22Rv1 (cell line): Measurements from ENCODE around the gene KLHL1.

Experiments used
- ZFX ChIP-seq: fragments of 450-650 bp; IDR thresholded peaks from 2 replicates; pipeline ENCODE4 v1.6.1; 2017; ENCODE audit warnings: antibody characterized with exemption, borderline replicate concordance
- TF ChIP-seq, protein P1 (sequence below): fragments of 450-650 bp; IDR thresholded peaks from 2 replicates; pipeline ENCODE4 v1.5.1; 2017; ENCODE audit warnings: mild to moderate bottlenecking

DNA sequence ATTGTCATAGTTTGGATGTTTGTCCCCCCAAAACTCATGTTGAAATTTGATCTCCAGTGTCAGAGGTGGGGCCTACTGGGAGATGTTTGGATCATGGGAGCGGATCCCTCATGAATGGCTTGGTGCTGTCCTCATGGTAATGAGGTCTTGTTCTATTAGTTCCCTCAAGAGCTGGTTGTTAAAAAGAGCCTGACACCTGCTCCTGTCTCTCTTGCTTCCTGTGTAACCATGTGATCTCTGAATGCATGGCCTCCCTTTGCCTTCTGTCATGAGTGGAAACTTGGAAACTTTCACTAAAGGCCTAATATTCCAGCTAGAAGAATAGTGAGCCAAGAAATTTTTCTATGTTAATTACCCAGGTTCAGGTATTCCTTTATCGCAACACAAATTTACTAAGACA lies 312.0 kb downstream of the KLHL1 start:
- TF ChIP-seq, protein P1, sequence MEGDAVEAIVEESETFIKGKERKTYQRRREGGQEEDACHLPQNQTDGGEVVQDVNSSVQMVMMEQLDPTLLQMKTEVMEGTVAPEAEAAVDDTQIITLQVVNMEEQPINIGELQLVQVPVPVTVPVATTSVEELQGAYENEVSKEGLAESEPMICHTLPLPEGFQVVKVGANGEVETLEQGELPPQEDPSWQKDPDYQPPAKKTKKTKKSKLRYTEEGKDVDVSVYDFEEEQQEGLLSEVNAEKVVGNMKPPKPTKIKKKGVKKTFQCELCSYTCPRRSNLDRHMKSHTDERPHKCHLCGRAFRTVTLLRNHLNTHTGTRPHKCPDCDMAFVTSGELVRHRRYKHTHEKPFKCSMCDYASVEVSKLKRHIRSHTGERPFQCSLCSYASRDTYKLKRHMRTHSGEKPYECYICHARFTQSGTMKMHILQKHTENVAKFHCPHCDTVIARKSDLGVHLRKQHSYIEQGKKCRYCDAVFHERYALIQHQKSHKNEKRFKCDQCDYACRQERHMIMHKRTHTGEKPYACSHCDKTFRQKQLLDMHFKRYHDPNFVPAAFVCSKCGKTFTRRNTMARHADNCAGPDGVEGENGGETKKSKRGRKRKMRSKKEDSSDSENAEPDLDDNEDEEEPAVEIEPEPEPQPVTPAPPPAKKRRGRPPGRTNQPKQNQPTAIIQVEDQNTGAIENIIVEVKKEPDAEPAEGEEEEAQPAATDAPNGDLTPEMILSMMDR = no peak
- no peak for TF ChIP-seq ZFX
